HG03108 (cell line): ENCODE measurements around the gene AGPS.
"Not testable (repeated sequence)": the region's sequence is repeated elsewhere in the genome, so short reads cannot be mapped to it uniquely, and the experiment has no call there.

Experiments used
- ATAC-seq: cut with Tn5 transposase; IDR thresholded peaks from one replicate; pipeline ENCODE4 v1.9.1; 2021; ENCODE audit warnings: moderate library complexity; ENCODE audit not compliant: unreplicated experiment

AGPS gene

DNA sequence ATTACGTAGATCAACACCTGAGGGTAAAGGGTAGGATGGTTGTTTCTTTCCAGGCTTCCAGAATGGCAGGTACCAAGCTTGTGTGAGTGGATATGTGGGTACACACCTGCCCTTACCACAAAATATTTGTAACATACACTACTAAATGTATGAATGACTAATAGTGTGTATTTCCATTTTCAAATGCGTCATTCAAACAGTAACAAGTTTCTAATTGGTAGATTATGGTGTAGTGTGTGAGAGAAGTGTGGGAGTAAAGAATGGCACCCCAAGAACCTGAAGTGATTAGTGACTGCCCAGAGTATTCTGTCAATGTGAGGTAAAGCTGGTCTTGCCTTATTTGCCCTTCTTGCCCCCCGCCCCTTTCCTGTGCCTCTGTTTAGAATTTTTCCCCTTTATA, 21.1 kb downstream of the AGPS start:
- no peak for ATAC-seq

DNA sequence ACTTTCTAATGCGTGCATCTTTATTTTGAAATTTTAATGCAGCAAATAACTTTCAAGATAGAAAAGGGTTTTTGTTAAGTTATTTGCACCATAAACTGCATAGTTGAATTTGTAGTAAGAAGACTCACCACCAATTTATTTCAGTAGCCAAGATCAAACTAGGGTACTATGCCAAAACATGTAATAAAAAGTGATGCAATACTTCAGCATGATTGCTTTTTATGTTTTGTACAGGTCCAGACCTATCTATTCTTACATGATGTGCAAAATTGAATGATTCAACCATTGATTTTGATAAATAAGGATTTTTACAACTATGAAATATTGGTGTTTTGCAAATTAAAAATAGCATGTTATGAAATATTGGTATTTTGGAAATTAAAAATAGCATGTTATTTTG, 26.7 kb downstream of the AGPS start:
- no peak for ATAC-seq

DNA sequence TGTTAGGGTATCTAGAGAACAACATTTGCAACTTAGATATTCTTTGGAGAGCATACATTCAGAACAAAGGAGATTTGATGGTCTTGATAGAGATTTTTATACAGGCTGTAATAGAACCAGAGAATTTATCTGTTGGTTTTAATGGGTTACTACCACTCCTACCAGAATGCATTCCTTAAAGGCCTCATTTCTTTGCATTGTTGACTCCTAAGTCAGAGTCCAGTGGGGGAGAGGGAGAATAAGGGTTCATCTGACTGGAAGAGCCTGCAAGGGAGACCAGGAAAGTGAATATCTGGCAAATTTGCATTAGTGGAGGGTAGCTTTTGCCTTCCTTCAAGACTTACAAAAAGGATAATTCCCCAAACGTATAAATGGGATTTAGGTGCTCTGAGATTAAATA, 29.7 kb downstream of the AGPS start:
- ATAC-seq: no peak

DNA sequence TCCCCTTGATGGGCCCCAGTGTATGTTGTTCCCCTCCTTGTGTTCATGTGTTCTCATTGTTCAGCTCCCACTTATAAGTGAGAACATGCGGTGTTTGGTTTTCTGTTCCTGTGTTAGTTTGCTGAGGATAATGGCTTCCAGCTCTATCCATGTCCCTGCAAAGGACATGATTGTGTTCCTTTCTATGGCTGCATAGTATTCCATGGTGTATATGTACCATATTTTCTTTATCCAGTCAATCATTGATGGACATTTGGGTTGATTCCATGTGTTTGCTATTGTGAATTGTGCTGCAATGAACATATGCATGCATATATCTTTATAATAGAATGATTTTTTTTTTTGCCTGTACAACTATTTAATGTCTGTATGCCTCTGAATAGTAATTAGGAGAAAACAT, 31.5 kb downstream of the AGPS start:
- not testable (repeated sequence) for ATAC-seq

DNA sequence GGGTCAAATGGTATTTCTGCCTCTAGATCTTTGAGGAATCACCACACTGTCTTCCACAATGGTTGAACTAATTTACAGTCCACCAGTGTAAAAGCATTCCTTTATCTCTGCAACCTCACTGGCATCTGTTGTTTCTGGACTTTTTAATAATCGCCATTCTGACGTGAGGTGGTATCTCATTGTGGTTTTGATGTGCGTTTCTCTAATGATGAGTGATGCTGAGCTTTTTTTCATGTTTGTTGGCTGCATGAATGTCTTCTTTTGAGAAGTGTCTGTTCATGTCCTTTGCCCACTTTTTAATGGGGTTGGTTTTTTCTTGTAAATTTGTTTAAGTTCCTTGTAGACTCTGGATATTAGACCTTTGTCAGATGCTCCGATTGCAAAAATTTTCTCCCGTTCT, 32.0 kb downstream of the AGPS start:
- ATAC-seq: not testable (repeated sequence)

DNA sequence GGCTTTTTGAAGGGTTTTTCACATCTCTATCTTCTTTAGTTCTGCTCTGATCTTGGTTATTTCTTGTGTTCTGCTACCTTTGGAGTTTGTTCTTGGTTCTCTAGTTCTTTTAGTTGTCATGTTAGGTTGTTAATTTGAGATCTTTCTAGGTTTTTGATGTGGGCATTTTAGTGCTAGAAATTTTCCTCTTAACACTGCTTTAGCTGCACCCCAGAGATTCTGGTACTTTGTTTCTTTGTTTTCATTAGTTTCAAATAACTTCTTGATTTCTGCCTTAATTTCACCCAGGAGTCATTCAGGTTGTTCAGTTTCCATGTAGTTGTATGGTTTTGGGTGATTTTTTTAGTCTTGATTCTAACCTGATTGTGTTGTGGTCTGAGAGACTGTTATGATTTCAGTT, 34.7 kb downstream of the AGPS start:
- no peak for ATAC-seq

DNA sequence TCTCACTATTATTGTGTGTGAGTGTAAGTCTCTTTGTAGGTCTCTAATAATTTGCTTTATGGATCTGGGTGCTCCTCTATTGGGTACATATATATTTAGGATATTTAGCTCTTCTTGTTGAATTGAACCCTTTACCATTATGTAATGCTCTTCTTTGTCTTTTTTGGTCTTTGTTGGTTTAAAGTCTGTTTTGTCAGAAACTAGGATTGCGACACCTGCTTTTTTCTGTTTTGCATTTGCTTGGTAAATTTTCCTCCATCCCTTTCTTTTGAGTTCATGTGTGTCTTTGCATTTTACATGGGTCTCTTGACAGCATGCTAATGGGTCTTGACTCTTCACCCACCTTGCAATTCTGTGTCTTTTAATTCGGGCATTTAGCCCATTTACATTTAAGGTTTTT, 35.4 kb downstream of the AGPS start:
- not testable (repeated sequence) for ATAC-seq

DNA sequence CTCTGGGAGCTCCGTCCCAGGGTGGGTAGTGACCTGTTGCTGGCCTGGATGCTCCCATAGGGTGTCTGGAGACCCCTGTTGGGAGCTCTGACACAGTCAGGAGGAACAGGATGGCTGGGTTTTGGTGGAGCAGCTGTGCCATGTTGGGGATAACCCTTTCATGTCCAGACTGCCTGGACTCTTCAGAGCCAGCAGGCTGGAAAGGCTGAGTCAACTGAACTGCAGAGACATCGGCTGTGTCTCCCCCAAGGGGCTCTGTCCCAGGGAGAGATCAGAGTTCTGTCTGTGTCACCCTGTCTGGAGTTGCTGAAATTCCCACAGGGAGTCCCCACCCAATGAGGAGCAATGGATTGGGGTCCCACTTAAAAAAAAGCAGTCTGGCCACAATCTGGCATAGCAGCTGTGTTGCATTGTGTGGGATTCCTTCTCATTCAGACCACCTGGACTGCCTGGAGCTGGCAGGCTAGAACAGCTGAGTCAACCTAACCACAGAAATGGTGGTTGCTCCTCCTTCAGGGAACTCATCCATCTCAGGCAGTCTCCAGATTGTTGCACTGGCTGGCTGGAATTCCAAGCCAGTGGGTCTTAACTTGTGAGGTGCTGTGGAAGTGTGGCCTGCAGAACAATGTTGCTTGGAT, 37.2 kb downstream of the AGPS start:
- no peak for ATAC-seq

DNA sequence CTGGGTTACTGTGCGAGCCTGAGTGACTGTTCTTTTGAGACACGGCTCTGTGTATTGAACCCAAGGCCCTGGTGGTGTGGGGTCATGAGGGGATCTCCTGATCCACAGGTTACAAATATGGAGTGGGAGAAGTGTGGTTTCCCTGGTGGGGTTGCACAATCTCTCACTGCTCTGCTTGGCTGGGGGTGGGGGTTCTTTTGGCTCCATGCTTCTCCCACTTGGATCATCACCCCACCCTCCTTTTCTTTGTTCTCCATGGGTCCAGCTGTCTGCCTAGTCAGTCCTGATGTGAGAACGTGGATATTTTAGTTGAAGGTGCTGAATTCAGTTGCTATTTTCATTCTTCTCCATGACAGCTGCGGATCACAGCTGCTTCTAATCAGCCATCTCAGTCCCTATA, 37.8 kb downstream of the AGPS start:
- ATAC-seq: no peak

DNA sequence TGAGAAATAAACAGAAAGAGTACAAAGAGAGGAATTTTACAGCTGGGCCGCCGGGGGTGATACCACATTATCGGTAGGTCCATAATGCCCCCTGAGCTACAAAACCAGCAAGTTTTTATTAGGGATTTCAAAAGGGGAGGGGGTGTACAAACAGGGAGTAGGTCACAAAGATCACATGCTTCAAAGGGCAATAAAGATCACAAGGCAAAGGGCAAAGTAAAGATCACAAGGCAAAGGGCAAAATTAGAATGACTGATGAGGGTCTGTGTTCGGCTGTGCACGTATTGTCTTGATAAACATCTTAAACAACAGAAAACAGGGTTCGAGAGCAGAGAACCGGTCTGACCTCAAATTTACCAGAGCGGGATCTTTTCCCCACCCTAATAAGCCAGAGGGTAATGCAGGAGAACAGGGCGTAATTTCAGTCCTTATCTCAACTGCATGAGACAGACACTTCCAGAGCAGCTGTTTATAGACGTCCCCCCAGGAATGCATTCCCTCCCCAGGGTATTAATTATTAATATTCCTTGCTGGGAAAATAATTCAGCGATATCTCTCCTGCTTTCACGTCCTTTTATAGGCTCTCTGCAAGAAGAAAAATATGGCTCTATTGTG, 38.6 kb downstream of the AGPS start:
- ATAC-seq: not testable (repeated sequence)

DNA sequence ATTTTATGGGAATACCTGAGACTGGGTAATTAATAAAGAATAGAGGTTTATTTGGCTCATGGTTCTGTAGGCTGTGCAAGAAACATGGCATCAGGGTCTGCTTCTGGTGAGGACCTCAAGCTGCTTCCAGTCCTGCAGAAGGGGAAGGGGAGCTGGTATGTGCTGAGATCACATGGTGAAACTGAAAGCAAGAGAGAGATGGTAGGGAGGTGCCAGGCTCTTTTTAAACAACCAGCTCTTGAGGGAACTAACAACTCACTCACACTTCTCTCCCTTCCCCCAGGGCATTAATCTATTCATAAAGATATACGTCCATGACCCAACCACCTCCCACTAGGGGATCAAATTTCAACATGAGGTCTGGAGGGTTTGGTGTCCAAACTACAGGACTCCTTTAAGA, 40.1 kb downstream of the AGPS start:
- no peak for ATAC-seq

DNA sequence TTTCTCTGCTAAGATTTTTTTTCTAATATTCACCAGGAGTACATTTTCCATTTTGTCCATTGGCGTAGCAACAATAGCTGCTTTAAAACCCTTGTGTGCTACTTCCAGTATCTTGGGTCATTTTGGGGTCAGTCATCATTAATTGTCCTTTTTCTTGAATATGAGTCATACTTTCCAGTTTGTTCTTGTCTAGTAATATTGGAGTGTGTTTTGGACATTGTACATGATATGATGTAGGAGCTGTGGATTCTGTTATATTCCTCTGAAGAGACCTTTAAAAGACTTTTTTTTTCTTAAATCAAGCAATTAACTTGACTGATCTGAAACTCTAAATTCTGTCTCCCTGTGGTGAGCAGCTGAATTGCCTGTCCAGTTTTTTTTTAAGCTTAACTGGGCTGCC, 40.8 kb downstream of the AGPS start:
- no peak for ATAC-seq

DNA sequence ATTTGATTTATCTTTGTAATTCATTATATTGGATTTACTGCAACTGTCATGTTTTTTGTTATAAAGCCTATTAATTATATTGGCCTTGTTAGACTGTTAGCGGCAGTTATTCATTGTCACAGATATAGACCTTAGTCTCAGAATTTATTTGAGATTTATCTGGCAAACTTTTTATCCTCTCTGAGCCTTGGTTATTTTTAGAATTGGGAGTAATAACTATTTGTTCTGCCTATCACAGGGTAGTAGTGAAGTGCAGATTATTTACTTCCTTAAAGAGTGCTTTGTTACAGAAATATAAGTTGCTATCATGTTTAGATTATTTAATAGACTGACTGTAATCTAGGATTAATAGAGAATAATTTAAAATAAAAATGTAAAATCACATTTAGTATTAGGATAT, 41.9 kb downstream of the AGPS start:
- ATAC-seq: no peak

DNA sequence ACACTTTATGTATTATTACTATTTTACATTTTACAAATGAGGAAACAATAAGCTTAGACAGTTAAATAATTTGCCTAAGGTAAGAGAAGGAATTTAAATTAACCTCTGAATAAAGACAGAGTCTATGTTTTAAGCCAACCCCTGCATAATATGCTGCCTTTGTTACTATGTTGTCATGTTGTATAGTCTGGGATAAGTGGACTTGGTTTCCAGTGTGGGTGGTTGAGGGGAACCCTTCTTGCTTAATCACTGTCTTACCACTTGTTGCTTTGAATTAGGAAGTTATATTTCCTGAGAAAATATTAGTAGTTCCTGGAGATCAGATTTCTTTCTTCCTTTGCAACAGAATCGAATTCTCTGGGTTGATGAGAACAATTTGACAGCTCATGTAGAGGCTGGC, 52.6 kb downstream of the AGPS start:
- no peak for ATAC-seq

DNA sequence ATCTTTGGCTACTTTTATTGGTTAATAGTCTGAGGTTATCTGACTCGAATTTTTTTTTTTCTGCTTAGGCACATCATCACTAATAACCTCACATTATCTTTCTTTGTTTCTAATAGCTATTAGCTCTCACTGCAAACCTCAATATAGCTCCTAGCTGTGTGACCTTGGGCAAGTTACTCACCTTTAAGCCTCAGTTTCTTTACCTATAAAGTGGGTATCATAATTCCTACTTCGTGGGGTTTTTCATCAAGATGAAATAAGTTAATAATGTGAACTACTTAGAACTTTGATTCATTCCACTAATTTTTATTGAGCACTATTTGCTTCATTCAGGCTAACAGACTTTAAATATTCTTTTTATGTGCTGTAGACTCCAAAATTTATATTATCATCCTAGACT, 55.5 kb downstream of the AGPS start:
- ATAC-seq: no peak

DNA sequence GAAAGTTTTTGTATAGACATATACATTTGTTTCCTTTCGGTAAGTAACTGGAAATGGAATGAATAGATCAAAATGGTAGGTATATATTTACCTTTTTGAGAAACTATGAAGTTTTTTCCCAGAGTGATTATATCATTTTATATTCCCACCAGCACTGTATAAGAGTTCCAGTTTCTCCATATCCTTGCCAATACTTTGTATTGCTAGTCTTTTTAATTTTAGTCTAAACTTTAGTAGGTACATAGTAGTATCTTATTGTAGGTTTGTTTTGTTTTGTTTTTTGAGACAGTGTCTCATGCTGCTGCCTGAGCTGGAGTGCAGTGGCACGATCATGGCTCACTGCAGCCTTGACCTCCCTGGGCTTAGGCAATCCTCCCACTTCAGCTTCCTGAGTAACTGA, 56.6 kb downstream of the AGPS start:
- no peak for ATAC-seq

DNA sequence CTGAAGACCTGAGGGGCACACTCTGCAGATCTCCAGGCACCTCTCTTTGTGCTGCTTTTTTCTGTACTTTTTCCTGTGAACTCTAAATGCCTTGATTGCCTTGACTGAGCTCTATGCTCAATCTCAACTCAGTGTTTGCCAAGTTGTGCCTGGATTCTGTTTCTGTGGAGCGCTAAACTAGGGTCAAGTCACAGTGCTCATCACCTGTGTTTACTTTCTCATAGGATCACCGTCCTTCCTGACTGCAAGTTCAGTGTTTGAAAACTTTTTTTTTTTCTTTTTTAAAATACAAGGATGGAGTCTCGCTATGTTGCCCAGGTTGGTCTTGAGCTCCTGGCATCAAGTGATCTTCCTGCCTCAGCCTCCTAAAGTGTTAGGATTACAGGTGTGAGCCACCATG, 62.6 kb downstream of the AGPS start:
- no peak for ATAC-seq

DNA sequence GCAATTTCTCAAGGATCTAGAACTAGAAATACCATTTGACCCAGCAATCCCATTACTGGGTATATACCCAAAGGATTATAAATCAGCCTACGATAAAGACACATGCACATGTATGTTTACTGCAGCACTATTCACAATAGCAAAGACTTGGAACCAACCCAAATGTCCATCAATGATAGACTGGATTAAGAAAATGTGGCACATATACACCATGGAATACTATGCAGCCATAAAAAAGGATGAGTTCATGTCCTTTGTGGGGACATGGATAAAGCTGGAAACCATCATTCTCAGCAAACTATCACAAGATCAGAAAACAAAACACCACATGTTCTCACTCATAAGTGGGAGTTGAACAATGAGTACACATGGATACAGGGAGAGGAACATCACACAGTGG, 67.2 kb downstream of the AGPS start:
- not testable (repeated sequence) for ATAC-seq

DNA sequence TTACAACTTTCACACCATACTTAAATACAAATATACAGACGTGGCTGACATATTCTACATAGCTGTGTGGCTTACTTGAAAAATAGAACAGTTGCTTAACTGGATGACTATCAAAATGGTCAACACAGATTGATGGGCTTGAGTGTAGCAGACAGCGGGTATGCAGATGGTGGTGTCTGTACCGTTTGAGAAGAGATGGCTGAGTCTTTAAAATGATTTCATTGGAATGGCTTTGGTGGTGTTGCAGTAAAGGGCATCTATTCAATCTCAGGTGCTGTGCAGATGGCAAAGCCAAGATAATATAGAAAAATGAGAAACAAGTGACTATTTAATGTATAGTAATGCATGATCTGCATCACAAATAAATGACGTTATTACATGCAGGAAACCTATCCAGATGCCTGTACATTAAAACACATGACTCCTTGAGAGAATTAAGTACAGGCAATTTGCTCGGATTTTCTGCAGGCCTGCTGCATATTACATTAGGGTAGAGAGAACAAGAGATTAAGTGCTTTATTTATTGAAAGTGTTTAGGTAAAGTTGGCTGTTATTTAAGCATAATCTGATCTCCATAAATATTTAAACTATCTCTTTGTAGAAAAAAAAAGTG, 68.5 kb downstream of the AGPS start:
- no peak for ATAC-seq

DNA sequence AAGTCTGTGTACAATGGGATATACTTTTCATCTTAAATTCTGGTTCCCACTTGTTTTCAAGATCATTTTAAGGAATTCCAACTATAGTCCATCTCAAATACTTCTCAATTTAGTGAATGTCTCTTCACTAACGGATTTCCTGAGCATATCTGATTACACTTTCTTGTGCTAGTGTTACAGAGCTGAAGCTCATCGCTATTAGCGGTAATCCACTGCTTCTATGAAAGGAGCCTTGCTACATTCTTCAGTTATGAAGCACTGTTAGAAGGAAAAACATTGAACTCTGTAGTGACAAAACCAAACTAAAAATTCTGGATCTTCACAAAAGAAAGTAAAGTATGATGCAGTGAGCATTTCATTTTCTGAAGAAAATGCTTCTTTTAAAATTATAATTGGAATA, 72.0 kb downstream of the AGPS start:
- no peak for ATAC-seq

DNA sequence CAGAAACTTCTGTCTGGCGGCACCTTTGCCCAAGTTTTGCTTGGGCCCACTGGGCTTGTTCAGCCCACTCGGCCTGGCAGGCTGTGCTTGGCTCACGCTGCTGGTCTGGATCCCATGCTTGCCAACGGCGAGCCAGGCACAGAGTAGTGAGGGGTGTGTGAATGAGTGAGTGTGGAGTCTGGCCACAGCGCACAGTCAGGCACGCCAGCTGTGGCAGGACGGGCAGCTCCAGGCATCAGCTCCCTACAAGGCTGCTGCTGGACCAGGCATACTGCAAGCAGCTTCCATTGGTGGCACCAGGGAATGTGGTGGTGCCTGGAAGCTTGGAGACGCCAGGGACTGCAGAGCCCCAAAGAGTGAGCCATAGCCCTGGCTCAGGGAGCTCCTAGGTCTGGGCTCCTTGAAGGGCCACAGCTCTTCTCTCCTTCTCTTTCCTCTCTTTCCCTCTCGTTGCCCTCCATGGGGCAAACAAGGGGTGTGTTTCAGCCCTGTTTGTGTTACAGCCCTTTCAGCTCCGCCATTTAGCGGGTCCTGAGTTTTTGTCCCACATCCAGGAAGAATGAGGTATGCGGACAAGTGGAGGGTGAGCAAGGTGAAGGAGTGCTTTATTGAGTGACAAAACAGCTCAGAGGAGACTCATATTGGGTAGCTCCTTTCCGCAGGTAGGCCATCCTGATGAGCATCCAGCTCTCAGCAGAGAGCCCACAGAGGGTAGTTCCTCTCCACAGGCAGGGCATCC, 73.0 kb downstream of the AGPS start:
- ATAC-seq: no peak
